Myocyte (in vitro differentiated cells): Measurements from ENCODE around the gene PDE4B. TPM values are rescaled to one million over a fixed set of nuclear protein-coding genes. Genes with fewer than 3 reads are reported as not detected.

ENCODE experiments used
- DNase-seq: peaks from one replicate; pipeline ENCODE4 v3.0.0-alpha.2; 2012; ENCODE audit warnings: low read depth
- total RNA-seq: library from RNA; depleted of rRNA; stranded (reverse); fragments of >200 nt; gene quantifications from 2 replicates; pipeline ENCODE4 v1.2.3, GENCODE V29; 2014

Gene PDE4B
- total RNA-seq, 1 donor from 2014 or later = 29.5 TPM

GRCh38 chr1:66330722-66331141 lies 538.0 kb downstream of the PDE4B start:
- no peak for DNase-seq

GRCh38 chr1:66331658-66332547 lies 539.2 kb downstream of the PDE4B start:
- DNase-seq = peak; percentile 47

GRCh38 chr1:66332548-66332901 lies 539.8 kb downstream of the PDE4B start:
- DNase-seq = no peak

DNA sequence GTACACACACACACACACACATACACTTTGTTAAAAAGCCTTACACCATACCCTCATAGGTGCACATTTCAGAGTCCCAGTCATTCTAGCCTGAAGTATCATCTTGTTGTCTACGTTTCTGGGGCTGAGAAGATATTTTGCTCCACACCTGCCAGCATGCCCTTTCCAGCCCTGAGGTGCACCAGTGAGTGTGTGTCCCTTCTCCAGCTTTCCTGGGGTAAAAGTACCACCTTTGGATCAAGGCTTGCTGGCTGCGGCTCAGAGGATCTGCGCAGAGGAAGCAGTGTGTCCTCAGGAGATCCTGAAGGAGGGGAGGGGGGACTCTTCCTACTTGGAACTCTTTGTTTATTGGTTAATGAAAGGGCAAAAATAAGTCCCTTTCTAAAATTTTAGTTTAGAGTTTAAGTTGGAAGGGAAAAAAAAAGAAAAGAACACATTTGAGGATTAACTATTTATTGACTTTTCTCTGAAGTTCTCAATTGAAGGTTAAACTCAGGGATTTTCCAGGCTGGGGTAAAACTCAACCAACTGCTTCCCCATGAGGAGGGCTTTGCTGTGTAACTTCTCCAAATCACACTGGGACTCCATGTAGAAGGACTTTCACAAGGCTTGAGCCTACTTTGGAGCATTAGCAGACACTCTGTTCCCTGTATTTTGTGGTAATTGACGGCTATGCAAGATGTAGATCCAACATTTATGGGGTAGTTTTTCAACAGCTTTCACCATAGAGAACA lies 540.9 kb downstream of the PDE4B start:
- no peak for DNase-seq

DNA sequence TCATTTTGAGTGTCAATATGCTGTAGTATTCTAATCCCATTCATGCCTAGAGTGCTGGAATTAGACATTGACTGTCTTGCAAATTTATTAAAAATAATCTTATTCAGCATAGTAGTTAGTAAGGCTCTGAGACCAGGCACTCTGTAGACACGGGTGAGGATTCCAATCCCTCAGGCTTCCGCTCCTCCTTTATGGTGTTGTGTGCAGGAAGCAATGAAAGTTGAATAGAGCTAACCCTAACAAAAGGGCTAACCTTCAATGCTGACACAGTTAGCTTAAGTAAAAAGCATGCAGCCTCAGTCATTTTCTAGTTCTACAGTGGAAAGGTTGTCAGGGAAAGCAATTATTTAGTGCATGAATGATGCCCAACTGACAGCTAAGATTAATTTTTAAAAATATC lies 541.6 kb downstream of the PDE4B start:
- no peak for DNase-seq

GRCh38 chr1:66335125-66335524 lies 542.4 kb downstream of the PDE4B start:
- no peak for DNase-seq

DNA sequence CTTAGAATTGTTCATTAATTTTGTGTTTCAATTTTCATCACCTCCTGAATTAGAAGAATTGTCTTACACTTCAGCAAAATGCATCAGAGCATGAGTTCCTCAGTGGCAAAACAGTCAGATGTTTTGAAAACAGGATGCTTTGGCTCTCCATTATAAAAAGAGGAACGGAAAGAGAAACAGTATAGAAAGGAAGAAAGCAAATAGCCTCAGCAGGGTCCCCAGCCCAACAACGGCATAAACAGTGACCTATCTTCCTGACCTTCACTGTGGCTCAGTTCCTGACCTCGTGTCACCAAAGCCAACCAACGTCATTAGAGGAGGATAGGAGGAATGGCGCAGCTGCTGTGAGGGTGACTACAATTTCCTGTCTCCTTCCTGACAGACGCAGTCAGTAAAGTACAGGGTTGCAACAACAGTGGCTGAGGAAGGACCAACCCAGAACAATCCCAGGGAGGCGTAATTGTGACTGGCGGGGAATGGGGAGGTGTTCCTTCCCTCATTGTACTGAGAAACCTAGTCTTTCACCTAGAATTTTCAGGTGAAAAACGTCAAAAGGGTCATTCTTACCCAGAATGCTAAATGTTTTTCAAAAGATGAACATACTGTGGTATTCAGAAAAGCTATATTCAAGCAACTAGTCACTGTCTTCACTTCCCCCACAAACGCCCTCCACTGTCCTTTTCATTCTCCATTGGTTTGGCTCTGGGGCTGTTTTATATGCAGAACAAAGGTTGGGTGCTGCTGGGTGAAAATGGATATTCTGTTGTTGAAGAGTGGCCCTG lies 543.4 kb downstream of the PDE4B start:
- DNase-seq = peak; percentile 47

- no peak for DNase-seq
Measured at GRCh38 chr1:66336641-66336990, 543.9 kb downstream of the PDE4B start.

DNA sequence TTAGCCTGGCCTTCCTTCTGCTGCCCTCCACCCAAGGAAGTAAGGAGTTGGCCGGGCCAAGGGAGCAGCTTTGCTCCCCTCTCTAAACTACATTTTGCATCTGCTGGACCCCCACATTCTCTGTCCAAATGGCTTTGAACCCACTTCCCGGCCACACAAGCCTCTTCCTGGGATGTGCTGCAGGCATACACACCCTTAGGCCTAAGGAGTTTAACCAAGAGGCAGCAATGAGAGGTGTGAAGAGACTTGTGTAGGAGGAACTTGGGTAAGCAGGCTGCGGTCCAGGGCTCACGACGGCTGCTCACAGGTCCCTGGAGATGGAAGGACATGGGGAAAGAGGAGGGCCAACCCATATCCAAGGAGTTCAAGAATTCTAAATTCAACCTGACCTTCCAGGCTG lies 544.6 kb downstream of the PDE4B start:
- DNase-seq = no peak

DNA sequence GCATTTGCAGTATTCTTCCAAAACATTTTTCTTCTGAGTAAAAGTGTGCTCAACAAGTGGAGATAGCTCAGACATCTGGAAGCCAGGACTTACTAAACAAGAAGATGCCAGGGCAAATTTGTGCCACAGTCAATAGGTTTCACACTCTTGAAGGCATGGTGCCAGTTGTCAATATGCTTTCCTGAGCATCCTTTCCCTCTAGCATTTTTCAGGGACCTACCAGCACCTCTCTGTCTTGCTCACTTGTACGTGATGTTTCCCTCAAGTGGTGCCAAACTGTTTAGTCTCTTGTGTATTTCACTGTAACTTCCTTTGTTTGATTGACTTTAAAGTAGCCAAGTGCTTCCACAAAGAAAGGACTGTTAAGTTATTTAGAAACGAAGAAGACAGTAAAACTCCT lies 547.2 kb downstream of the PDE4B start:
- DNase-seq = no peak

DNA sequence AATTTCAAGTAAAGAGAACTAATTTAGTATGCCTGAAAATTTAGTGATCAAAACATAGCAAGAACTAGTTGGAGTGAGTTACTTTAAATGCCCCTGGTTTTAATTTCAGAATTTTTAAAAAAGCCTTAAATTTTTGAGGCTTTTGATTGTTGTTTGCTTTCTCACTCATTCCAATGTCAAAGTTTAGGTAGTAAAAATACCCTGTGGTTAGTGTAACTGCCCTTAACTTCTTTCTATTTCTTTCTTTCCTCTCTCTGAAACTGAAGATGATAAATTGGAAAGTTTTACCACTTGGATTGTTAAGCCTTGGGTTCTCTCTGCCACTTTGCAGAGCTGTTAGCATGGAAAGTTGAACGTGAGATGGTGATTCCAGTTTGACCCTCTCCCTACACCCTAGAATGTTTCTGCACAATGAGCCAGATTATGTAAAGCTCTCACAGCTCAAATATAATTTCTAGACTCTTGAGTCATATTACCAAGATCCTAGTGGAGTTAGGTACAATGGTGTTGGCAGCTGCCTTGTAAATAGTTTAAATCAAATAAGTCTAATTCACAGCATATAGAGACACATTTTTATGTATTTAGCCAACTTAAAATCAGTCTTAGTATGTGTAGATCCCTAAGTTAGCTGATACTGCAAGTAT lies 548.9 kb downstream of the PDE4B start:
- DNase-seq = no peak

DNA sequence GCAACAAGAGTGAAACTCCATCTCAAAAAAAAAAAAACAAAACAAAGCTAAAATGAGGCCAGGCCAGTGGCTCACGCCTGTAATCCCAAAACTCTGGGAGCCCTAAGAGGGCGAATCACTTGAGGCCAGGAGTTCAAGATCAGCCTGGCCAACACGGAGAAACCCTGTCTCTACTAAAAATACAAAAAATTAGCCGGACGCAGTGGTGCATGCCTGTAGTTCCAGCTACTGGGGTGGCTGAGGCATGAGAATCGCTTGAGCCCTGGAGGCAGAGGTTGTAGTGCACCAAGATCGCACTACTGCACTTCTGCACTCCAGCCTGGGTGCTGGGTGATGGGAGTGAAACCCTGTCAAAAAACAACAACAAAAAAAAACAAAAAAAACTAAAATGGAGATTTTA lies 550.0 kb downstream of the PDE4B start:
- no peak for DNase-seq

- no peak for DNase-seq
Measured at GRCh38 chr1:66343569-66344325, 551.1 kb downstream of the PDE4B start.

GRCh38 chr1:66346057-66346795 lies 553.5 kb downstream of the PDE4B start:
- DNase-seq = no peak

DNA sequence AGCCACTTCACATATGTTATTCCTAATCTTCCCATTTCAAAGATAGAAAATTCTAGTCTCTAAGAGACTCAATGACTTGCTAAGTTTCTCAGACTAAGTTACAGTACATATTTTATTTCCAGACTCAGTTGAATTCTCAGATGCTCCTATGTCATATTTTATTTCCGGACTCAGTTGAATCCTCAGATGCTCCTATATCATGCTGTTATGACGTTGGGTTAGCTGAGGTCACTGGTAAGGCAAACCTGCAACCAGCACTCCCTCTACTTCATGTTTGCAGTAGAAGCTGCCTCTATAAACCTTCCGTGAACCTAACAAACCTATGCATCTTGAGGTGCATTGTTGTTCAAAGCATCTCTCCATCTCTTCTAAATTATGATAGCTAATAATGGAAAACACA lies 554.2 kb downstream of the PDE4B start:
- no peak for DNase-seq

DNA sequence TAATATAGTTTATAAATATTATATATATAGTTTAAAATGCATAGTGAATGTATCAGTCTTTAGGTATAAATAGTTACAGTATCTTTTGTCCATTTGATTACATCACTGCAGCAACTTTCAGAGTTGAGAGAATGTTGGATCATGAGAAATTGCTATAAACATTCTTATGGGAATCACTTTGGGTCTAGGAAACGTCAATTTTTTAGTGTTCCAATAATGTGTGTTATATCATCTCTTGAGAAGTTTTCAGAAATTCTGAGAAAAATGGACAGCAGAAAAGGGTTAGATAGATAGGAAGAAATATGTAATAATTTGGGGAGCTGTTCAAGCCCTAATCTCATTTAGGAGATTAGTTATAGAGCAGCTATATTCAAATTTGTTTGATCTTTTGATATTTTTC lies 556.1 kb downstream of the PDE4B start:
- no peak for DNase-seq

GRCh38 chr1:66349242-66349641 lies 556.5 kb downstream of the PDE4B start:
- no peak for DNase-seq

GRCh38 chr1:66350001-66350547 lies 557.4 kb downstream of the PDE4B start:
- peak; percentile 35 for DNase-seq

DNA sequence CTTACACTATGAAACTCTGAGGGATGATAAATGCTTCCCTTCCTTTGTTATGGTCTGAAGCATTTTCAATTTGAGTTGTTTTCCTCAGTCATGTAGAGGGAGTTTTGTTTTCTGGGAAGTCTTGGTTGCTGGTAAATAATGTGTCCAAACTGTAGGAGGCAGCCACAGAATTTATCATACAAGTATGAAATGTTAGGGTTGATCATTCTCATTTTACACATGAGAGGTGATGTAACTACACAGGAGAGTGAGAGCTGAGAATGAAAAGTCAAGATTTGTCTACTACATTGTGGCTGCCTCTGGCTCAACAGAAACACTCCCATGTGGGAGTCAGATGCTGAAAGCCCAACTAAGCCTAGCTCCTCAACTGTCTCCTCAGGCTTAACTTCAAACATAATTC lies 558.8 kb downstream of the PDE4B start:
- DNase-seq = no peak

DNA sequence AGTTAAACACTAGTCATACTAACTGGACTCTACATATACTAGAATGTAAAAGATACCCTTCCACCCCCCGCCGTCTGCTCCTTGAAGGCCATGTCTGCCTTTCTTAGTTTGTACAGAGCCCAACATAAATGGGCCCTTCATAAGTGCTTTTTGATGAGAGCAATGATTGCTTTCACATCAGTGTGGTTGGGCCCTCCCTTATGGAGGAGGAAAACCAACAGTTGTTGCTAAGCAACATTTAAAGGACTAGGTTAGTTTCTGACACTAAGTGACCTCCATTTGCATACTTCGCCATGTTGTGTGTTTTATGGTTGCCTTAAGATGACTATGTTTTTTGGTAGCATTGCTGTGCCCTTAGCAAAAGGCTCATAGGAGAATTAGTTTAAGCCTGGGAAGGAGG lies 559.2 kb downstream of the PDE4B start:
- DNase-seq = no peak
